IgD-negative memory B cell (primary cell): Measurements from ENCODE around the gene TAF8. TPM values are rescaled to one million over a fixed set of nuclear protein-coding genes. Genes with fewer than 3 reads are reported as not detected.
A peak's percentile ranks its signal among the peaks of the same experiment; 100 is the strongest.

ENCODE experiments used
- H3K27ac Mint-ChIP-seq, 3 donors: one replicate each; pipeline ENCODE4 v1.8.0; 2020 to 2022; ENCODE audit warnings: mild to moderate bottlenecking in 3 of 3, mixed read lengths in 3 of 3, moderate library complexity in 1 of 3
- H3K27me3 Mint-ChIP-seq: one replicate; pipeline ENCODE4 v1.8.0; 2021; ENCODE audit warnings: mixed read lengths
- H3K36me3 Mint-ChIP-seq: one replicate; pipeline ENCODE4 v1.8.0; 2020; ENCODE audit warnings: mild to moderate bottlenecking, mixed read lengths
- H3K4me1 Mint-ChIP-seq, 3 donors: one replicate each; pipeline ENCODE4 v1.8.0; 2020 to 2022; ENCODE audit warnings: mixed read lengths in 3 of 3, mild to moderate bottlenecking in 1 of 3
- H3K4me3 Mint-ChIP-seq, 4 donors: one replicate each; pipeline ENCODE4 v1.8.0; 2020 to 2022; ENCODE audit warnings: mild to moderate bottlenecking in 4 of 4, mixed read lengths in 4 of 4, moderate library complexity in 3 of 4
- H3K9me3 Mint-ChIP-seq, 3 donors: one replicate each; pipeline ENCODE4 v1.8.0; 2020 to 2021; ENCODE audit warnings: mixed read lengths in 3 of 3, mild to moderate bottlenecking in 1 of 3
- polyA plus RNA-seq: library from polyadenylated mRNA; unstranded; fragments of 300-500 nt; fragmentation: Illumina TruSeq; gene quantifications from one replicate; pipeline ENCODE4 v1.2.3, GENCODE V29; 2021

The TAF8 gene
- polyA plus RNA-seq, 1 donor from 2014 or later = 22.2 TPM

- Mint-ChIP-seq H3K27me3 (no peaks in the 10 kb centered on the region), H3K4me3 (peak overlapping the region; percentile 5 to 89 (median 48)), H3K4me1 (peaks cover 23 to 37% (median 23%) of the 10 kb centered on the region in 3 donors), H3K9me3 (no peaks in the 10 kb centered on the region), H3K27ac (peak overlapping the region; percentile 39 to 89 (median 48)), H3K36me3 (no peaks in the 10 kb centered on the region)
These were observed 11.4 kb upstream of the TAF8 start for GRCh38 chr6:42038811-42039408.

- peak overlapping the region in 3 of 4 donors; percentile 18 to 71 (median 37) for H3K4me3 Mint-ChIP-seq
- peaks cover 39 to 47% (median 41%) of the 10 kb centered on the region in 3 donors for H3K4me1 Mint-ChIP-seq
- no peaks in the 10 kb centered on the region for H3K36me3 Mint-ChIP-seq
- H3K9me3 Mint-ChIP-seq = no peaks in the 10 kb centered on the region
- H3K27me3 Mint-ChIP-seq = no peaks in the 10 kb centered on the region
- H3K27ac Mint-ChIP-seq = peak overlapping the region; percentile 45 to 76 (median 65)
These were observed 9.4 kb upstream of the TAF8 start for GRCh38 chr6:42040856-42041480.

- Mint-ChIP-seq H3K4me3 (peak overlapping the region in 2 of 4 donors; percentile 18 to 37), H3K27me3 (no peaks in the 10 kb centered on the region), H3K4me1 (peaks cover 45 to 53% (median 47%) of the 10 kb centered on the region in 3 donors), H3K36me3 (no peaks in the 10 kb centered on the region), H3K27ac (peak overlapping the region; percentile 65 to 76 (median 74)), H3K9me3 (no peaks in the 10 kb centered on the region)
These were observed 8.8 kb upstream of the TAF8 start for GRCh38 chr6:42041481-42042053.

- no peaks in the 10 kb centered on the region for H3K36me3 Mint-ChIP-seq
- H3K4me3 Mint-ChIP-seq = peak overlapping the region in 1 of 4 donors; percentile 65
- no peaks in the 10 kb centered on the region for H3K9me3 Mint-ChIP-seq
- H3K27me3 Mint-ChIP-seq = no peaks in the 10 kb centered on the region
- H3K4me1 Mint-ChIP-seq = peaks cover 47 to 59% (median 52%) of the 10 kb centered on the region in 3 donors
- H3K27ac Mint-ChIP-seq = peak overlapping the region in 1 of 3 donors; percentile 74
These were observed 8.2 kb upstream of the TAF8 start for GRCh38 chr6:42042108-42042507.

- no peaks in the 10 kb centered on the region for H3K36me3 Mint-ChIP-seq
- no peaks in the 10 kb centered on the region for H3K27me3 Mint-ChIP-seq
- H3K9me3 Mint-ChIP-seq = no peaks in the 10 kb centered on the region
- H3K4me3 Mint-ChIP-seq = peak overlapping the region; percentile 69 to 99 (median 77)
- H3K4me1 Mint-ChIP-seq = peaks cover 47 to 57% (median 52%) of the 10 kb centered on the region in 3 donors
- H3K27ac Mint-ChIP-seq = peak overlapping the region in 2 of 3 donors; percentile 60 to 81
These were observed 6.4 kb upstream of the TAF8 start for GRCh38 chr6:42043787-42044475.

- Mint-ChIP-seq H3K4me1 (peaks cover 37 to 49% (median 46%) of the 10 kb centered on the region in 3 donors), H3K27ac (peak overlapping the region; percentile 90 to 98 (median 95)), H3K36me3 (no peaks in the 10 kb centered on the region)
These were observed 4.5 kb upstream of the TAF8 start for GRCh38 chr6:42045538-42046460.

GRCh38 chr6:42046464-42047212, 3.7 kb upstream of the TAF8 start:
- Mint-ChIP-seq H3K4me1 (peaks cover 41 to 48% (median 41%) of the 10 kb centered on the region in 3 donors), H3K27ac (peak overlapping the region; percentile 90 to 98 (median 98)), H3K27me3 (no peaks in the 10 kb centered on the region), H3K9me3 (no peaks in the 10 kb centered on the region), H3K4me3 (peak overlapping the region; percentile 92 to 100 (median 98)), H3K36me3 (no peaks in the 10 kb centered on the region)

More at GRCh38 chr6:42045538-42046460, 4.5 kb upstream of the TAF8 start:
- no peaks in the 10 kb centered on the region for H3K27me3 Mint-ChIP-seq
- peak overlapping the region; percentile 92 to 100 (median 98) for H3K4me3 Mint-ChIP-seq
- no peaks in the 10 kb centered on the region for H3K9me3 Mint-ChIP-seq

- Mint-ChIP-seq H3K4me3 (peak overlapping the region; percentile 92 to 100 (median 98)), H3K27me3 (no peaks in the 10 kb centered on the region), H3K9me3 (no peaks in the 10 kb centered on the region), H3K36me3 (no peaks in the 10 kb centered on the region), H3K4me1 (peaks cover 41 to 48% (median 44%) of the 10 kb centered on the region in 3 donors), H3K27ac (peak overlapping the region; percentile 93 to 98 (median 98))
These were observed 3.1 kb upstream of the TAF8 start for GRCh38 chr6:42047213-42047590.

GRCh38 chr6:42047790-42048405, 2.4 kb upstream of the TAF8 start:
- peak overlapping the region; percentile 93 to 98 (median 98) for H3K27ac Mint-ChIP-seq
- H3K4me1 Mint-ChIP-seq = peaks cover 41 to 49% (median 45%) of the 10 kb centered on the region in 3 donors
- H3K36me3 Mint-ChIP-seq = no peaks in the 10 kb centered on the region
- H3K4me3 Mint-ChIP-seq = peak overlapping the region; percentile 92 to 100 (median 98)
- H3K9me3 Mint-ChIP-seq = no peaks in the 10 kb centered on the region
- H3K27me3 Mint-ChIP-seq = no peaks in the 10 kb centered on the region

GRCh38 chr6:42049116-42049809, 1.1 kb upstream of the TAF8 start:
- peak overlapping the region; percentile 98 to 100 (median 99) for H3K4me3 Mint-ChIP-seq
- H3K4me1 Mint-ChIP-seq = peaks cover 43 to 45% (median 44%) of the 10 kb centered on the region in 3 donors
- H3K9me3 Mint-ChIP-seq = no peaks in the 10 kb centered on the region
- H3K36me3 Mint-ChIP-seq = no peaks in the 10 kb centered on the region
- H3K27me3 Mint-ChIP-seq = no peaks in the 10 kb centered on the region
- peak overlapping the region; percentile 98 to 99 (median 98) for H3K27ac Mint-ChIP-seq

- H3K4me1 Mint-ChIP-seq = peaks cover 39 to 41% (median 40%) of the 10 kb centered on the region in 3 donors
- H3K36me3 Mint-ChIP-seq = no peaks in the 10 kb centered on the region
- H3K9me3 Mint-ChIP-seq = no peaks in the 10 kb centered on the region
- H3K27ac Mint-ChIP-seq = peak overlapping the region; percentile 98 to 99 (median 98)
- H3K27me3 Mint-ChIP-seq = no peaks in the 10 kb centered on the region
- peak overlapping the region; percentile 98 to 100 (median 99) for H3K4me3 Mint-ChIP-seq
These were observed 402 bp upstream of the TAF8 start for GRCh38 chr6:42049948-42050296.

- Mint-ChIP-seq H3K9me3 (no peaks in the 10 kb centered on the region), H3K27me3 (no peaks in the 10 kb centered on the region), H3K27ac (peak overlapping the region in 1 of 3 donors; percentile 98), H3K36me3 (no peaks in the 10 kb centered on the region), H3K4me1 (peaks cover 28 to 29% (median 29%) of the 10 kb centered on the region in 3 donors), H3K4me3 (peak overlapping the region; percentile 98 to 100 (median 99))
These were observed 937 bp downstream of the TAF8 start for GRCh38 chr6:42051268-42051653.

- peak overlapping the region in 1 of 3 donors; percentile 73 for H3K27ac Mint-ChIP-seq
- peaks cover 17 to 21% (median 20%) of the 10 kb centered on the region in 3 donors for H3K4me1 Mint-ChIP-seq
- H3K9me3 Mint-ChIP-seq = no peaks in the 10 kb centered on the region
- H3K27me3 Mint-ChIP-seq = no peaks in the 10 kb centered on the region
- peak overlapping the region in 1 of 4 donors; percentile 17 for H3K4me3 Mint-ChIP-seq
- H3K36me3 Mint-ChIP-seq = peaks cover 2% of the 10 kb centered on the region
These were observed 3.3 kb downstream of the TAF8 start for GRCh38 chr6:42053601-42054000.
